NCI-H128 (cell line): Measurements from ENCODE around the gene ZNF431.
"Not testable (repeated sequence)": the region's sequence is repeated elsewhere in the genome, so short reads cannot be mapped to it uniquely, and the experiment has no call there.

Experiments used
- DNase-seq: peaks from one replicate; lab custom pipeline; 2025; ENCODE audit not compliant: unreplicated experiment; lab: John Stamatoyannopoulos, UW

The ZNF431 gene

GRCh38 chr19:21141787-21142464, at the start of gene ZNF431:
ZNF431 (plus strand) TSS chr19:21142040; CDS start chr19:21142184, 144 bp downstream.
- DNase-seq, result peak; percentile 69

GRCh38 chr19:21092109-21092508, 49.7 kb upstream of the ZNF431 start:
- no peak for DNase-seq

GRCh38 chr19:21094347-21095025, 47.4 kb upstream of the ZNF431 start:
- DNase-seq, result no peak

GRCh38 chr19:21098291-21098690, 43.5 kb upstream of the ZNF431 start:
- no peak for DNase-seq

DNA sequence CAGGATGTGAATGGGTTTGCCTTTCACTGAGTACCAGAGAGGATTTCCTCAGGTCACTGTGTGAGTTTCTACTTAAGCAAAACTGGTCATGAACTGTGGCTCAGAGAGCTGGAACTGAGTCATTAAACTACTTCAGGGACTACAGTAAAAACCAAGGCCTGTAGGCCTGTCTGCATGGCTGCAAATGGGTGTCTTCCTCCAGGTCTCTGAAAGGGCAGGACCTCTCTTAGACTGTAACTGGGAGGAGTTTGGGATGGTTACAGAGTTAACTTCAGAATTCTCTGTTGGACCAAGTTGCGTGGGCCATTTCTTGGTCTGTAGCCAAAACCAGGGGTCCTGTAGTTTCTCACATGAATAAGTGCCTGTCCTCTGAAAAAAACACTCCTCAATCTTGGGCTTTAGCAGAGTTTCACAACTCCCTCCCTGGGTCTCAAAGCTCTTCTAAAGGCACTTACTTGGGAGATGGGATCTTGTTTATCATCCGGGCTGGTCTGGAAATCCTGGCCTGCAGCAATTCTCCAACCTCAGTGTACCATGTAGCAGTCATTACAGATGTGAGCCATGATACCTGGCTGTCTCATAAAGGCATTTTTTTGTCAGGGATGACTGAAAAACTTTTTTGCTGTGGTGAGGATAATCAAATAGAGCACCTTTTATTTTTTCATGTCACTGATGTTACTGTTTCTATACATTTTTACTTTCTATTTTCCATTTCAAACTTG, 40.2 kb upstream of the ZNF431 start:
- DNase-seq, result no peak

GRCh38 chr19:21109116-21109515, 32.7 kb upstream of the ZNF431 start:
- no peak for DNase-seq

GRCh38 chr19:21110183-21110582, 31.7 kb upstream of the ZNF431 start:
- DNase-seq, result no peak

DNA sequence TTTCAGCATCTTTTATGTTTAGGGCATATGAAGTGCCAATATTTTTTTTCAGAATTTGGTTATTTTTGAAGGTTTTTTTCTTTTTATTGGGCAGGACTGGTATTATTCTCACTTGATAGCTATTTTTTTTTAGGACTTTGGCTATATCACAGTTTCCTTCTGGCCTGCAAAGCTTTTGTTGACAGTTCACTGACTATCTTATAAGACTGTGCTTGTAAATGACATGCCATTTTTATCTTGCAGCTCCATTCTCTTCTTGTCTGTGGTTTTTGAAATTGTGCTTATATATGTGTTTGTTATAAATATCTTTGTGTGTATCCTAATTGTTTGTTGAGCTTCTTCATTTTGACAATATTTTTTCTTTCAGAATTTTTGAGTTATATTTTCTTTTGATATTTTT, 26.4 kb upstream of the ZNF431 start:
- DNase-seq, result no peak

DNA sequence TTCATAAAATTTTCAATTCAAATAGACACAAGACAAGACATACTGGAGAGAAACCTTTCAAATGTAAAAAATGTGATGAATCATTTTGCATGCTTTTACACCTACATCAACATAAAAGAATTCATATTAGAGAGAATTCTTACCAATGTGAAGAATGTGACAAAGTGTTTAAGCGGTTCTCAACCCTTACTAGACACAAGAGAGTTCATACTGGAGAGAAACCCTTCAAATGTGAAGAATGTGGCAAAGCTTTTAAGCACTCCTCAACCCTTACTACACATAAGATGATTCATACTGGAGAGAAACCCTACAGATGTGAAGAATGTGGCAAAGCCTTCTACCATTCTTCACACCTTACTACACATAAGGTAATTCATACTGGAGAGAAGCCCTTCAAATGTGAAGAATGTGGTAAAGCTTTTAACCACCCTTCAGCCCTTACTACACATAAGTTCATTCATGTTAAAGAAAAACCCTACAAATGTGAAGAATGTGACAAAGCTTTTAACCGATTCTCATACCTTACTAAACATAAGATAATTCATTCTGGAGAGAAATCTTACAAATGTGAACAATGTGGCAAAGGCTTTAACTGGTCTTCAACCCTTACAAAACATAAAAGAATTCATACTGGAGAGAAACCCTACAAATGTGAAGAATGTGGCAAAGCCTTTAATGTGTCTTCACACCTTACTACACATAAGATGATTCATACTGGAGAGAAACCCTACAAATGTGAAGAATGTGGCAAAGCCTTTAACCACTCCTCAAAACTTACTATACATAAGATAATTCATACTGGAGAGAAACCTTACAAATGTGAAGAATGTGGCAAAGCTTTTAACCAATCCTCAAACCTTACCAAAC, 24.6 kb upstream of the ZNF431 start:
- DNase-seq, result no peak

DNA sequence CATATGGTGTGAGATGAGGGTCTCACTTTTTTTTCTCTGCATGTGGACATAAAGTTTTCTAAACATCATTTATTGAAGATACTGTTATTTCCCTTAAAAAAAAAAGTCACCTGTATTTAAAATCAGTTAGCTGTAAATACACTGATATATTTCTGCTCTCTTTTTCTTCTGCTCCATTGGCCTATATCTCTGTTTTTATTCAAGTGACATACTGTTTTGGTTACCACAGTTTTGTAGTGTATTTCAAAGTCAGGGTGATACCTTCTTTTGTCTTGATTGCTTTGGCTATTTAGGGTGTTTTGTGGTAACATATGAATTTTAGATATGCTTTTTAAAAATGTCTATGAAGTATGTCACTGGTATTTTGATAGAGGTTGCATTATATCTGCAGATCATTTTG, 15.8 kb upstream of the ZNF431 start:
- DNase-seq, result no peak

DNA sequence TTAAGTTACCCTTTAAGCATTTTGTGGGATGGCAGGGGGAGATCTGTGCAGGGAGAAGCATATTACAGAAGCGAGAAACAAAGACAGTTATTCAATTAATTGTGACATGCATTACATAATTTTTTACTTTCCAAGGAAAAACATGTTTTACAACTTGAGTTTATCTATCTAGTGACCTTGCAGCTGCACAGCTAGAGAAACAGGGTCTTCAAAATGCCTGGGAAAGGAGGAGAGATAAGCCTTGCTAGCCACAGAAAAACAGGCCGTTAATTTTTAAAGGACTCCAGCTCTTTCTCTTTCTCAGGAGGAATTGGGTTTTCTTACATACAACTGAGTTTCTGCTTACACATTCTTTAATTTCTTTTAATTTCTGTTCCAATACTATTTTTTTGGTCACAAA, 14.8 kb upstream of the ZNF431 start:
- DNase-seq, result no peak

- no peak for DNase-seq
These were observed 13.9 kb upstream of the ZNF431 start for GRCh38 chr19:21127898-21128297.

- no peak for DNase-seq
These were observed 12.7 kb upstream of the ZNF431 start for GRCh38 chr19:21128901-21129698.

- no peak for DNase-seq
These were observed 11.6 kb upstream of the ZNF431 start for GRCh38 chr19:21130097-21130775.

DNA sequence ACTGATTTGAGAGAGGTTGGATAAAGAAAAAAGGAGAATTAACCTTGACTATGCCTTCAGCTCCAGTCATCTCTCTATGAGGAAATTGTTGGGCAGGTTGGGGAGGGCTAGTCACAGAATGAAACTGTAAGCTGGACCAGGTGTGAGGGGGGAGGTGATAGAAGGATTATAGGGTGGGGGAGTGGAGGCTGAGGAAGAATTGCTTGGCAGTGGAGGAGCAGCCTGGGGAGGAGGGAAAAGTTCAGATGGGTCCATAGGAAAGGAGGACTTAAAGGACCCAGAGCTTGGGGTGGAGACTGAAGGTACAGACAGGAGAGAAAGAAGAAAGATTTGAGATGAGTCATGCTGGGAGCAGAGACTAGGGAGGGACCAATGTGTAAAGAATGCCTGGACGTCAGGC, 8.2 kb upstream of the ZNF431 start:
- DNase-seq, result no peak

GRCh38 chr19:21134934-21135366, 6.9 kb upstream of the ZNF431 start:
- DNase-seq, result no peak

- DNase-seq, result no peak
These were observed 6.4 kb upstream of the ZNF431 start for GRCh38 chr19:21135433-21135832.

- no peak for DNase-seq
These were observed 3.7 kb upstream of the ZNF431 start for GRCh38 chr19:21138130-21138529.

GRCh38 chr19:21141006-21141405, 834 bp upstream of the ZNF431 start:
- not testable (repeated sequence) for DNase-seq

DNA sequence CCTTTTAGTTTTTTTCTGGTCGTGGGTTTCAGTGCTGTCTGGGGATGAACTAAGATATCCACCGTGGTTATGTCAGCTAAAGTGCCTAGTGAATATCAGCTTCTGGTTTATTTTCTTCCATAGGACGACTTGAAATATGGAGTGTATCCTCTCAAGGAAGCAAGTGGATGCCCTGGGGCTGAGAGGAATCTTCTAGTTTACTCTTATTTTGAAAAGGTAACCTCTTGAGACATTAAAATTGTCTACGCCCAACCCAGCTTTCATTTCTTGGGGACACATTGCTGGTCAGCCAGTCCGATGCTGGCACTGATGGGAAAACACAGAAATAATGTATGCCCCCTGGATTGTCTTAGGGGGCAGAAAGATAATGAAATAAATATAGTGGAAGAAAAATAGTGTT, 1.6 kb downstream of the ZNF431 start:
- DNase-seq, result no peak
